B cell (primary cell): ENCODE data around the gene STPG3. TPM values are rescaled to one million over a fixed set of nuclear protein-coding genes. Genes with fewer than 3 reads are reported as not detected.

Experiments
- ATAC-seq: fragments of 200-7000 bp; cut with Tn5 transposase; one replicate; pipeline ENCODE4 v1.10.0; 2021; ENCODE audit warnings: low read depth, mild to moderate bottlenecking, moderate number of reproducible peaks, moderate library complexity
- CTCF ChIA-PET: fragments of 350-600 bp; sonication (Branson Sonifier 250); formaldehyde crosslinking; loops from one replicate; lab custom pipeline; 2021; ENCODE audit warnings: antibody characterized with exemption, inconsistent platforms; lab: Charles Lee
- POLR2A ChIA-PET: fragments of 350-600 bp; sonication (Branson Sonifier 250); formaldehyde crosslinking; loops from one replicate; lab custom pipeline; 2021; ENCODE audit warnings: antibody characterized with exemption; lab: Charles Lee
- DNase-seq: peaks from one replicate; pipeline ENCODE4 v3.0.0; 2013
- H2AFZ ChIP-seq: 2 replicates; pipeline ENCODE4 v1.6.1; 2012; ENCODE audit warnings: mild to moderate bottlenecking, low read depth, low read length; ENCODE audit not compliant: insufficient read depth, poor library complexity, severe bottlenecking
- H3K27ac ChIP-seq, 2 donors: 1 replicate in 1 of 2; 2 replicates in 1 of 2; pipeline ENCODE4 v1.5.1; 2012 to 2013; ENCODE audit warnings: low read length in 2 of 2, mild to moderate bottlenecking in 2 of 2, moderate library complexity in 1 of 2
- H3K27me3 ChIP-seq, 4 experiments: fragments of 200-600 bp in 1 of 4; sonication (generic) in 1 of 4; replicated peaks in 1 of 4; 1 replicate in 2 of 4; 2 replicates in 2 of 4; pipeline versions ENCODE4 v1.6.1 to v1.7.0; 2013 to 2016; ENCODE audit warnings: low read length in 3 of 4, mild to moderate bottlenecking in 2 of 4, mixed read lengths in 1 of 4, moderate library complexity in 1 of 4; ENCODE audit not compliant: insufficient read depth in 4 of 4, control insufficient read depth in 3 of 4; ENCODE audit errors: control extremely low read depth in 1 of 4
- H3K36me3 ChIP-seq, 2 experiments: replicated peaks in 1 of 2; 1 replicate in 1 of 2; 2 replicates in 1 of 2; pipeline versions ENCODE4 v1.6.1 to v1.7.1; 2013; ENCODE audit warnings: low read length in 1 of 2; ENCODE audit not compliant: insufficient read depth in 2 of 2, control insufficient read depth in 1 of 2; ENCODE audit errors: control extremely low read depth in 1 of 2, extremely low read depth in 1 of 2
- H3K4me1 ChIP-seq, 2 donors: fragments of 200-600 bp in 1 of 2; sonication (generic) in 1 of 2; 1 replicate in 1 of 2; 2 replicates in 1 of 2; pipeline versions ENCODE4 v1.5.1 to v1.6.1; 2013 to 2017; ENCODE audit warnings: low read length in 2 of 2; ENCODE audit not compliant: control insufficient read depth in 2 of 2, insufficient read depth in 2 of 2
- H3K4me2 ChIP-seq: replicated peaks from 2 replicates; pipeline ENCODE3; 2012; ENCODE audit warnings: mild to moderate bottlenecking, low read depth, low read length; ENCODE audit not compliant: poor library complexity, severe bottlenecking
- H3K4me3 ChIP-seq, 5 experiments: fragments of 200-600 bp in 1 of 5; sonication (generic) in 1 of 5; 1 replicate in 3 of 5; 2 replicates in 2 of 5; pipeline versions ENCODE4 v1.5.1 to v1.7.0; 2011 to 2016; ENCODE audit warnings: low read length in 4 of 5, mild to moderate bottlenecking in 4 of 5, low read depth in 2 of 5, control low read depth in 1 of 5, moderate library complexity in 1 of 5; ENCODE audit not compliant: insufficient read depth in 1 of 5; ENCODE audit errors: control extremely low read depth in 1 of 5, extremely low read depth in 1 of 5
- H3K79me2 ChIP-seq: fragments of 200-600 bp; sonication (generic); one replicate; pipeline ENCODE4 v1.6.0; 2016; ENCODE audit warnings: low read length; ENCODE audit not compliant: control insufficient read depth, insufficient read depth
- H3K9ac ChIP-seq: fragments of 200-600 bp; sonication (generic); 2 replicates; pipeline ENCODE4 v1.6.1; 2017; ENCODE audit warnings: mild to moderate bottlenecking, low read length, moderate library complexity
- H3K9me3 ChIP-seq, 3 donors: one replicate each; pipeline versions ENCODE4 v1.6.1 to v1.7.1; 2013; ENCODE audit warnings: low read length in 2 of 3; ENCODE audit not compliant: control insufficient read depth in 2 of 3, insufficient read depth in 1 of 3; ENCODE audit errors: control extremely low read depth in 1 of 3
- H4K20me1 ChIP-seq: 2 replicates; pipeline ENCODE4 v1.6.0; 2012; ENCODE audit warnings: mild to moderate bottlenecking, low read length; ENCODE audit not compliant: insufficient read depth, control insufficient read depth, poor library complexity, severe bottlenecking
- H3K27ac Mint-ChIP-seq: one replicate; pipeline ENCODE4 v1.8.0; 2021; ENCODE audit warnings: mixed read lengths
- H3K27me3 Mint-ChIP-seq: one replicate; pipeline ENCODE4 v1.8.0; 2021; ENCODE audit warnings: mixed read lengths
- H3K4me1 Mint-ChIP-seq: one replicate; pipeline ENCODE4 v1.8.0; 2021; ENCODE audit warnings: mixed read lengths
- H3K4me3 Mint-ChIP-seq: one replicate; pipeline ENCODE4 v1.8.0; 2021; ENCODE audit warnings: mixed read lengths
- H3K9me3 Mint-ChIP-seq: one replicate; pipeline ENCODE4 v1.8.0; 2022; ENCODE audit warnings: mixed read lengths; ENCODE audit not compliant: insufficient read depth
- CTCF ChIP-seq: fragments of 200-600 bp; IDR thresholded peaks from one replicate; pipeline ENCODE4 v1.8.0; 2022; ENCODE audit warnings: antibody characterized with exemption, mild to moderate bottlenecking
- EZH2 ChIP-seq: IDR thresholded peaks from 2 replicates; pipeline ENCODE4 v1.6.1; 2012; ENCODE audit warnings: borderline replicate concordance, low read depth, mild to moderate bottlenecking, moderate library complexity, low read length; ENCODE audit not compliant: insufficient read depth, poor library complexity, severe bottlenecking
- WGBS: methylation state at CpG from one replicate; pipeline ENCODE4 v1.1.5; 2013; ENCODE audit warnings: missing lambda C conversion rate; ENCODE audit not compliant: insufficient coverage; 5-methylcytosine and 5-hydroxymethylcytosine counted together
- intact Hi-C: fragments of 100-400 bp; cut with micrococcal nuclease; formaldehyde crosslinking; loops from one replicate; pipeline ENCODE4 v1.10.0; 2022
- polyA plus RNA-seq: library from polyadenylated mRNA; depleted of rRNA; stranded (reverse); fragments of >200 nt; gene quantifications from 2 replicates; pipeline ENCODE4 v1.2.3, GENCODE V29; 2012
- total RNA-seq, 2 donors: library from RNA; stranded (reverse); fragments of 120-200 nt in 1 of 2; gene quantifications; 1 replicate in 1 of 2; 2 replicates in 1 of 2; pipeline versions ENCODE4 v1.2.3 to v1.2.4, GENCODE V29; 2013 to 2022

The STPG3 gene
- total and polyA plus RNA-seq, 2 donors (not counting 1 experiment from before 2014, with no cell fraction given) = not detected

GRCh38 chr9:137270929-137271695, 20.0 kb downstream of the STPG3 start:
- Histone ChIP-seq H3K4me2 (no peak overlapping the region), H3K4me1 (peaks cover 29 to 67% of the 10 kb centered on the region in 2 donors), H3K27me3 (no peaks in the 10 kb centered on the region), H3K79me2 (peaks cover 36% of the 10 kb centered on the region), H3K9ac (no peak overlapping the region), H3K27ac (no peak overlapping the region), H3K9me3 (no peaks in the 10 kb centered on the region), H2AFZ (no peak overlapping the region), H3K4me3 (no peak overlapping the region), H3K36me3 (peaks cover 0 to 19% of the 10 kb centered on the region in 2 experiments), H4K20me1 (peaks cover 27% of the 10 kb centered on the region)
- Mint-ChIP-seq H3K9me3 (no peaks in the 10 kb centered on the region), H3K4me3 (no peak overlapping the region), H3K27ac (peak overlapping the region; percentile 78), H3K4me1 (peaks cover 47% of the 10 kb centered on the region), H3K27me3 (no peaks in the 10 kb centered on the region)
- no peak for ATAC-seq
- CTCF ChIA-PET = no interaction called here
- no peak for DNase-seq
- POLR2A ChIA-PET = no interaction called here
- TF ChIP-seq EZH2 = no peak
- no peak for TF ChIP-seq CTCF
- WGBS = 57% methylated on average over 31 of the region's 32 CpGs
- intact Hi-C loops = no loop called here

- TF ChIP-seq CTCF (no peak), EZH2 (no peak)
- Histone ChIP-seq H3K27me3 (no peaks in the 10 kb centered on the region), H3K36me3 (peaks cover 0 to 14% of the 10 kb centered on the region in 2 experiments), H3K9ac (no peak overlapping the region), H3K4me1 (peaks cover 34 to 70% of the 10 kb centered on the region in 2 donors), H3K4me2 (no peak overlapping the region), H4K20me1 (peaks cover 21% of the 10 kb centered on the region), H3K4me3 (no peak overlapping the region), H3K79me2 (peaks cover 33% of the 10 kb centered on the region), H2AFZ (no peak overlapping the region), H3K27ac (no peak overlapping the region), H3K9me3 (no peaks in the 10 kb centered on the region)
- ATAC-seq (no peak), DNase-seq (no peak)
- ChIA-PET POLR2A (no interaction called here), CTCF (interaction anchor here (0.8 kb wide), 1 partner anchor 10 kb away, joined by 3 read pairs; no protein-coding TSS in a partner anchor)
- H3K27me3 Mint-ChIP-seq = no peaks in the 10 kb centered on the region
- H3K4me3 Mint-ChIP-seq = no peak overlapping the region
- no peaks in the 10 kb centered on the region for H3K9me3 Mint-ChIP-seq
- intact Hi-C loops = no loop called here
- peaks cover 50% of the 10 kb centered on the region for H3K4me1 Mint-ChIP-seq
- H3K27ac Mint-ChIP-seq = peak overlapping the region; percentile 78
- 14% methylated on average over 2 of the region's 3 CpGs for WGBS
Observed at GRCh38 chr9:137271696-137272076, 20.6 kb downstream of the STPG3 start.
